Body of pancreas (tissue), 4 donors: ENCODE data around the gene RFFL.

ENCODE experiments used
- POLR2A ChIP-seq, 3 donors: fragments of 450-650 bp; IDR thresholded peaks; one replicate each; pipeline ENCODE4 v1.6.1; 2016; ENCODE audit warnings: antibody characterized with exemption in 3 of 3, mild to moderate bottlenecking in 2 of 3
- TF ChIP-seq, protein P1 (sequence below), 7 experiments: fragments of 450-650 bp in 4 of 7; fragments of 200-600 bp in 3 of 7; sonication (generic) in 3 of 7; IDR thresholded peaks; one replicate each; pipeline ENCODE4 v1.5.1; 2016 to 2019; ENCODE audit warnings: antibody characterized with exemption in 7 of 7

DNA sequence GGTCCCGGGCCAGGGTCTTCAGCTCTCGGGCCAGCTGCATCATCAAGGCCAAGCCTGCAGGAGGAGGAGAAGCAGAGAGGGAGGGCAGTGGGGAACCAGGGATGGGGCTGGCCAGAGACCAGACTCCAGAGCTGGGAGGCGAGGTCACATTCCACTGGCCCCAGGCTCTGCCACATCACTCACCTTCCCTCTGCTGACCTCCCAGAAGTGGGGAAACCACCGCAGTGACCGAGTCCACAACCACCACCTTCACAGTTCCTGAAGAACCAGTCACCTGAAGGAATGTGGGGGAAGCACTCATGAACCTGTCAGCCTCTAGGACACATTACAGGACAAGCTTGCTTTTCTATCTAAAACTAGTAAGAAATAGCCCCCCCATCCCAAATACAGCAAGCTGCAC, 39.8 kb upstream of the RFFL start:
- TF ChIP-seq, protein P1, sequence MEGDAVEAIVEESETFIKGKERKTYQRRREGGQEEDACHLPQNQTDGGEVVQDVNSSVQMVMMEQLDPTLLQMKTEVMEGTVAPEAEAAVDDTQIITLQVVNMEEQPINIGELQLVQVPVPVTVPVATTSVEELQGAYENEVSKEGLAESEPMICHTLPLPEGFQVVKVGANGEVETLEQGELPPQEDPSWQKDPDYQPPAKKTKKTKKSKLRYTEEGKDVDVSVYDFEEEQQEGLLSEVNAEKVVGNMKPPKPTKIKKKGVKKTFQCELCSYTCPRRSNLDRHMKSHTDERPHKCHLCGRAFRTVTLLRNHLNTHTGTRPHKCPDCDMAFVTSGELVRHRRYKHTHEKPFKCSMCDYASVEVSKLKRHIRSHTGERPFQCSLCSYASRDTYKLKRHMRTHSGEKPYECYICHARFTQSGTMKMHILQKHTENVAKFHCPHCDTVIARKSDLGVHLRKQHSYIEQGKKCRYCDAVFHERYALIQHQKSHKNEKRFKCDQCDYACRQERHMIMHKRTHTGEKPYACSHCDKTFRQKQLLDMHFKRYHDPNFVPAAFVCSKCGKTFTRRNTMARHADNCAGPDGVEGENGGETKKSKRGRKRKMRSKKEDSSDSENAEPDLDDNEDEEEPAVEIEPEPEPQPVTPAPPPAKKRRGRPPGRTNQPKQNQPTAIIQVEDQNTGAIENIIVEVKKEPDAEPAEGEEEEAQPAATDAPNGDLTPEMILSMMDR (IDR thresholded peaks at IDR 0.05): no peak
- TF ChIP-seq POLR2A (IDR thresholded peaks at IDR 0.05): no peak
